ENCODE results near the gene PPIP5K1. TPM values are rescaled to one million over a fixed set of nuclear protein-coding genes. Genes with fewer than 3 reads are reported as not detected.
"Not testable (repeated sequence)": the region's sequence is repeated elsewhere in the genome, so short reads cannot be mapped to it uniquely, and the experiment has no call there.

Gene PPIP5K1
- polyA plus RNA-seq, 1 donor from 2014 or later: 12.9 TPM

DNA sequence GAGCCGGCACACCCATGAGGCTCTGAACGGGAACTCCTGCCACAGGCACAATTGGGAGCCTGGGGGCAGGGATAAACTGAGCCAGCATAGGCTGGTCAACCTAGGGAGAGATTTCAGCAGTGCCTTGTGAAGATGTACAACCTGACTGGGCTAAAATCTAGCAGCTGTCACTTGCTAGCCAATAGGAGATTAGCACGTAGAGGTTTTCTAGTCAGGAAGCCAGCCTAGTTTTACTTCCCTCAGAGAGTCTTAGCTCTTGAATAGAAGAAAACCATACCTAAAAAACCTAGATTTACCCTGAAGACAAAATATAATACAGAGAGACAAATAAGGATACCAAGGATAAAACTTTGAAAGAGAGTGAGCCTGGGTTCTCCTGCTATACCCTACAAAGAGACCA lies 27.3 kb downstream of the PPIP5K1 start:
- H3K36me3 Mint-ChIP-seq: not testable (repeated sequence)

DNA sequence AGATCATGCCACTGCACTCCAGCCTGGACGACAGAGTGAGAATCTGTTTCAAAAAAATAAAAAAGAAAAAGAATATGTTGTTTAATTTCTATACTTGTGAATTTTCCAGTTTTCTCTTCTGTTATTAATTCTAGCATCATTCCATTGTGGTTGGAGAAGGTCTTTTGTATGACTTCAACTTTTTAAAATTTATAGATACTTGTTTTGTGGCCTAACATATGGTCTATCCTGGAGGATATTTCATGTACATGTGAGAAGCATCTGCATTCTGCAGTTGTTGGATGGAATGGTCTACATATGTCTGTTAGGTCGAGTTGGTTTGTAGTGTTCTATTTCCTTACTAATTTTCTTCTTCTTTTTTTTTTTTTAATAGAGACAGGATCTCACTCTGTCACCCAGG lies 37.0 kb downstream of the PPIP5K1 start:
- H3K27me3 Mint-ChIP-seq: no peaks in the 10 kb centered on the region
- H3K36me3 Mint-ChIP-seq: peaks cover 10% of the 10 kb centered on the region
- H3K9me3 Mint-ChIP-seq: no peaks in the 10 kb centered on the region
- no peak overlapping the region for H3K4me3 Mint-ChIP-seq
- peaks cover 0 to 1% (median 0%) of the 10 kb centered on the region in 3 donors for H3K4me1 Mint-ChIP-seq
- H3K27ac Mint-ChIP-seq: no peak overlapping the region

More for the DNA sequence above, 27.3 kb downstream of the PPIP5K1 start:
- not testable (repeated sequence) for H3K4me1 Mint-ChIP-seq, H3K27ac Mint-ChIP-seq, H3K9me3 Mint-ChIP-seq, H3K27me3 Mint-ChIP-seq, H3K4me3 Mint-ChIP-seq

DNA sequence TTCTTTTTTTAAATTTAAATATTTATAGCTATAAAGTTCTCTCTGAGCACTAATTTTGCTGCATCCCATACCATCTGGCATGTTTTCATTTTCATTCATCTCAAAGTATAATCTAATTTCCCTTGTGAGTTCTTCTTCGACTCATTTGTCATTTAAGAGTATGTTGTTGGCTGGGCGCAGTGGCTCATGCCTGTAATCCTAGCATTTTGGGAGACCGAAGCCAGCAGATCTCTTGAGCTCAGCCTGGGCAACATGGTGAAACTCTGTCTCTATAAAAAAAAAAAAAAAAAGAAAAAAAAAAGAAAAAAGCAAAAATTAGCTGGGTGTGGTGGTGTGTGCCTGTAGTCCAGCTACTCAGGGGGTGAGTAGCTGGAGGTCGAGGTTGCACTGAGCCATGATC lies 37.8 kb downstream of the PPIP5K1 start:
- Mint-ChIP-seq H3K27ac (no peak overlapping the region), H3K4me3 (no peak overlapping the region), H3K4me1 (no peaks in the 10 kb centered on the region), H3K36me3 (peaks cover 16% of the 10 kb centered on the region), H3K27me3 (no peaks in the 10 kb centered on the region), H3K9me3 (no peaks in the 10 kb centered on the region)

- no peaks in the 10 kb centered on the region for H3K9me3 Mint-ChIP-seq
- H3K27me3 Mint-ChIP-seq: no peaks in the 10 kb centered on the region
- H3K27ac Mint-ChIP-seq: no peak overlapping the region
- no peaks in the 10 kb centered on the region for H3K4me1 Mint-ChIP-seq
- H3K36me3 Mint-ChIP-seq: peaks cover 24% of the 10 kb centered on the region
- no peak overlapping the region for H3K4me3 Mint-ChIP-seq
These were observed 39.3 kb downstream of the PPIP5K1 start for GRCh38 chr15:43550527-43551363.

DNA sequence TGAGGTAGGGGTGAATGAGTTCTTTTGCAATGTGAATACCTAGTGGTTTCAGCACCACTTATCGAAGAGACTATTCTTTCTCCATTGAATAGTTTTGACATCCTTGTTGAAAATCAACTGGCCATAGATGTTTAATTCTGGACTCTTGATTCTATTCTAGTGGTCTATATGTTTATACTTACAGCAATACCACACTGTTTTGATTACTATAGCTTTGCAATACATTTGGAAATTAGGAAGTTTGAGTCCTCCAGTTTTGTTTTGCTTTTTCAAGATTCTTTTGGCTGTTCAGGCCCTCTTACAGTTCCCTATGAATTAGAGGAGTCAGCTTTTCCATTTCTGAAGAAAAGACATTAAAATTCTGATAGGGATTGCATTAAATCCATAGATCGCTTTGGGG lies 42.5 kb downstream of the PPIP5K1 start:
- H3K9me3 Mint-ChIP-seq: no peaks in the 10 kb centered on the region
- H3K27ac Mint-ChIP-seq: no peak overlapping the region
- H3K36me3 Mint-ChIP-seq: peaks cover 20% of the 10 kb centered on the region
- no peaks in the 10 kb centered on the region for H3K27me3 Mint-ChIP-seq
- no peaks in the 10 kb centered on the region for H3K4me1 Mint-ChIP-seq
- H3K4me3 Mint-ChIP-seq: no peak overlapping the region

DNA sequence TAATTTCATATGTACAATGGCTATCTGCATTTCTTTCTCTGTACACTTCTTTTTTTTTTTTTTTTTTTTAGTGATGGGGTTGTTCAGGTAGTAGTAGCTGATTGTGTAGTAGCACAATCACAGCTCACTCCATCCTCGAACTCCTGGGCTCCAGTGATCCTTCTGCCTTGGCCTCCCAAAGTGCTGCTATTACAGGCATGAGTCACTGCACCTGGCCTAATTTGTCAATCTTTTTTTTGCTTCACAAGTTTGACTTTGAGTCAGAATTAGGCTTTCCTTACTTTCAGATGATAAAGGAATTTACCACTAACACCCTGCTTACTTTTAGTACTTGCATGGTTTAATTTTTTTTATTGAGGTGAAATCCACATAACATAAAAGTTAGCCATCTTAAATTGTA lies 44.6 kb downstream of the PPIP5K1 start:
- Mint-ChIP-seq H3K27ac (no peak overlapping the region), H3K27me3 (no peaks in the 10 kb centered on the region), H3K4me3 (no peak overlapping the region), H3K9me3 (no peaks in the 10 kb centered on the region), H3K36me3 (peaks cover 17% of the 10 kb centered on the region), H3K4me1 (no peaks in the 10 kb centered on the region)

- Mint-ChIP-seq H3K4me1 (no peaks in the 10 kb centered on the region), H3K4me3 (no peak overlapping the region), H3K36me3 (peaks cover 16% of the 10 kb centered on the region), H3K9me3 (no peaks in the 10 kb centered on the region), H3K27ac (no peak overlapping the region), H3K27me3 (no peaks in the 10 kb centered on the region)
These were observed 45.7 kb downstream of the PPIP5K1 start for GRCh38 chr15:43544266-43544665.

DNA sequence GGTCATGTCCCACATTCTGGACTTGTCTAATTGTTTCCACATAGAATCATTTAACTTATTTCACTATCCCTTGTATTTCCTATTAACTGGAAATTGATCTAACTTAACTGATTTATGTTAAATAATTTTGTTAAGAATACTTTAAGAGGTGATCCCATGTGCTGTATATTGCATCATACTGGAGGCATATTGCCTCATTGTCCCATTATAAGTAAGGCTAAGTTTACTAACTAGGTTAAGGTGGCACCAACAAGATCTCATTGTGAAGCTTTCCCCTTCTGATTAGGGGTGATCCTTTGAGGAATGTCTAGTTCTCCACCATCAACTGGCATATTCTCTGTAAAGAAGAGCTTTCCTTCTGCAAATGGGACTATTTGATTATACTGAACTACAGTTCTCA lies 48.2 kb downstream of the PPIP5K1 start:
- H3K9me3 Mint-ChIP-seq: no peaks in the 10 kb centered on the region
- peaks cover 5% of the 10 kb centered on the region for H3K36me3 Mint-ChIP-seq
- H3K27me3 Mint-ChIP-seq: no peaks in the 10 kb centered on the region
- H3K4me3 Mint-ChIP-seq: no peak overlapping the region
- H3K27ac Mint-ChIP-seq: no peak overlapping the region
- no peaks in the 10 kb centered on the region for H3K4me1 Mint-ChIP-seq

- Mint-ChIP-seq H3K4me3 (no peak overlapping the region), H3K27me3 (no peaks in the 10 kb centered on the region), H3K9me3 (no peaks in the 10 kb centered on the region), H3K36me3 (peaks cover 11% of the 10 kb centered on the region), H3K4me1 (no peaks in the 10 kb centered on the region), H3K27ac (no peak overlapping the region)
These were observed 51.9 kb downstream of the PPIP5K1 start for GRCh38 chr15:43538091-43538490.

- Mint-ChIP-seq H3K9me3 (no peaks in the 10 kb centered on the region), H3K4me1 (no peaks in the 10 kb centered on the region), H3K27me3 (no peaks in the 10 kb centered on the region), H3K36me3 (peaks cover 10% of the 10 kb centered on the region), H3K4me3 (no peak overlapping the region), H3K27ac (no peak overlapping the region)
These were observed 55.1 kb downstream of the PPIP5K1 start for GRCh38 chr15:43534897-43535296.

DNA sequence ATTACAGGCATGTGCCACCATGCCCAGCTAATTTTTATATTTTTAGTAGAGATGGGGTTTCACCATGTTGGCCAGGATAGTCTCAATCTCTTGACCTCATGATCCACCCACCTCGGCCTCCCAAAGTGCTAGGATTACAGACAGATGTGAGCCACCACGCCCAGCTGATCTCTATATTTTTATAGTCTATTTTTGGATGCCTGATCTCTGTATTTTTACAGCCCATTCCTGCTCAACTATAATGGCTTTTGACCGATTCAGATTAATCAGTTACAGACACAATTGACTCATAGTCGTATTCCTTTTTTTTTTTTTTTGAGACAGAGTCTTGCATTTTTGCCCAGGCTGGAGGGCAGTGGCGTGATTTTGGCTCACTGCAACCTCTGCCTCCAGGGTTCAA lies 57.2 kb downstream of the PPIP5K1 start:
- H3K4me3 Mint-ChIP-seq, H3K9me3 Mint-ChIP-seq, H3K27me3 Mint-ChIP-seq, H3K4me1 Mint-ChIP-seq, H3K36me3 Mint-ChIP-seq, H3K27ac Mint-ChIP-seq: not testable (repeated sequence)

DNA sequence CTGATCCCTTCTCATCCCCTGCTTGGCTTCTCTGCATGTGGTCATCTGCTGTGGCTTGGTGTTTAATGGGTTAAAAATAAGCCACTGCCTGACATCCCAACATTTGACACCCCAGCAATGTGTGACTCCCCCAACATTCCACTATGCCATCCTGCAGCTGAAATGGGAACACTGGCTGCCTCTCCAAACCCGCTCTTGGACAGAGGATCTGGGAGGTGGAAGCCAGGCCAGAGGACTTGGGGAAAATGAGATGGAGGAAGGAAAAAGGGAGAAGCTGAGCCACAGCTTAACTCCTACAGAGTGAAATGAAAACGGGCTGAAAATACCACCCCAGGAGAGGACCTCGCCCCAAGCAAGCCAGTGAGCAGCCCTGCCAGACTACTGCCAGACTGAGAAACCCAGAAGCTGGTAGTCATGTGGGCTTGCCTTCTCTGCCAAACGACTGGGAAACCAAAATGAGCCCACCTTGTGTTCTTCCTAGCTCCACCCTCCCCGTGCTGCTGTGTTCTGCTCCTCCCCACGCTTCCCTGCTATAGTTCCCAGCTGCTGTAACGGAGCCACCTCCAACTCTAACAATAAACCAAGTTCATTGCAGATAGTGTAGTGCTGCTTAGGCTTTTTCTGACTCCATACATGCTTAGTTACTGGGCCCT lies 58.9 kb downstream of the PPIP5K1 start:
- Mint-ChIP-seq H3K27ac (no peak overlapping the region), H3K9me3 (no peaks in the 10 kb centered on the region), H3K4me1 (no peaks in the 10 kb centered on the region), H3K27me3 (no peaks in the 10 kb centered on the region), H3K36me3 (peaks cover 10% of the 10 kb centered on the region), H3K4me3 (peak overlapping the region in 1 of 4 donors; percentile 47)

- Mint-ChIP-seq H3K4me3 (no peak overlapping the region), H3K9me3 (no peaks in the 10 kb centered on the region), H3K27ac (no peak overlapping the region)
These were observed 60.2 kb downstream of the PPIP5K1 start for GRCh38 chr15:43529587-43530345.

GRCh38 chr15:43529141-43529540 lies 60.9 kb downstream of the PPIP5K1 start:
- H3K36me3 Mint-ChIP-seq: peaks cover 6% of the 10 kb centered on the region
- no peaks in the 10 kb centered on the region for H3K27me3 Mint-ChIP-seq
- H3K4me1 Mint-ChIP-seq: peaks cover 0 to 10% (median 6%) of the 10 kb centered on the region in 3 donors
- H3K27ac Mint-ChIP-seq: no peak overlapping the region
- H3K4me3 Mint-ChIP-seq: no peak overlapping the region
- H3K9me3 Mint-ChIP-seq: no peaks in the 10 kb centered on the region

More at GRCh38 chr15:43529587-43530345, 60.2 kb downstream of the PPIP5K1 start:
- Mint-ChIP-seq H3K36me3 (peaks cover 6% of the 10 kb centered on the region), H3K27me3 (no peaks in the 10 kb centered on the region), H3K4me1 (peaks cover 0 to 6% (median 6%) of the 10 kb centered on the region in 3 donors)

GRCh38 chr15:43528542-43529007 lies 61.4 kb downstream of the PPIP5K1 start:
- Mint-ChIP-seq H3K27me3 (no peaks in the 10 kb centered on the region), H3K36me3 (peaks cover 3% of the 10 kb centered on the region), H3K27ac (no peak overlapping the region), H3K9me3 (no peaks in the 10 kb centered on the region), H3K4me3 (no peak overlapping the region), H3K4me1 (peaks cover 0 to 11% (median 6%) of the 10 kb centered on the region in 3 donors)

Measured in IgD-negative memory B cell (primary cell).